Body of pancreas (tissue), 4 donors: ENCODE results near the gene FRAT2. TPM values are rescaled to one million over a fixed set of nuclear protein-coding genes. Genes with fewer than 3 reads are reported as not detected.

Experiments used
- ATAC-seq: fragments of 150-250 bp; one replicate; pipeline ENCODE4 v1.9.1; 2016
- DNase-seq, 4 donors: peaks; one replicate each; pipeline ENCODE4 v3.0.0-alpha.2; 2019
- H3K27ac ChIP-seq, 4 donors: fragments of 200-600 bp; sonication (generic); 1 replicate in 3 of 4; 2 replicates in 1 of 4; pipeline versions ENCODE4 v1.5.1 to v1.6.1; 2016 to 2019; ENCODE audit warnings: mild to moderate bottlenecking in 1 of 4, mixed read lengths in 1 of 4, moderate library complexity in 1 of 4
- H3K27me3 ChIP-seq, 2 donors: fragments of 200-600 bp; sonication (generic); one replicate each; pipeline ENCODE4 v1.6.0; 2016; ENCODE audit warnings: mild to moderate bottlenecking in 1 of 2
- H3K36me3 ChIP-seq, 2 donors: fragments of 200-600 bp; sonication (generic); replicated peaks in 1 of 2; 2 replicates each; pipeline ENCODE4 v1.5.1; 2016; ENCODE audit warnings: low read depth in 2 of 2; ENCODE audit not compliant: insufficient read depth in 1 of 2
- H3K4me1 ChIP-seq: fragments of 200-600 bp; sonication (generic); one replicate; pipeline ENCODE4 v1.6.0; 2016
- H3K4me3 ChIP-seq, 2 donors: fragments of 200-600 bp; sonication (generic); 1 replicate in 1 of 2; 2 replicates in 1 of 2; pipeline ENCODE4 v1.5.1; 2016 to 2019
- H3K9me3 ChIP-seq, 3 donors: fragments of 200-600 bp; sonication (generic); 1 replicate in 2 of 3; 2 replicates in 1 of 3; pipeline ENCODE4 v1.5.1; 2016
- CTCF ChIP-seq, 7 experiments: fragments of 450-650 bp in 4 of 7; fragments of 200-600 bp in 3 of 7; sonication (generic) in 3 of 7; IDR thresholded peaks; one replicate each; pipeline ENCODE4 v1.5.1; 2016 to 2019; ENCODE audit warnings: antibody characterized with exemption in 7 of 7
- POLR2A ChIP-seq, 3 donors: fragments of 450-650 bp; IDR thresholded peaks; one replicate each; pipeline ENCODE4 v1.6.1; 2016; ENCODE audit warnings: antibody characterized with exemption in 3 of 3, mild to moderate bottlenecking in 2 of 3
- WGBS, 2 donors: methylation state at CpG; one replicate each; pipeline ENCODE4 v1.1.5; 2017; 5-methylcytosine and 5-hydroxymethylcytosine counted together
- intact Hi-C: fragments of 100-400 bp; cut with DNase I; formaldehyde crosslinking; loops from one replicate; pipeline ENCODE4 v1.15.1; 2023
- total RNA-seq, 2 donors: library from RNA; depleted of rRNA; stranded (reverse); fragments of >200 nt; gene quantifications; one replicate each; pipeline ENCODE4 v1.1.0, GENCODE V29; 2016

The FRAT2 gene
- total RNA-seq, 2 donors from 2014 or later, result 19.5 to 20.8 TPM

- DNase-seq (no peak), ATAC-seq (no peak)
- intact Hi-C loops, result no loop called here
- Histone ChIP-seq H3K4me3 (no peak overlapping the region), H3K27me3 (no peaks in the 10 kb centered on the region), H3K27ac (peak overlapping the region in 3 of 4 donors; percentile 47 to 99 (median 82)), H3K36me3 (no peaks in the 10 kb centered on the region), H3K4me1 (peaks cover 71% of the 10 kb centered on the region), H3K9me3 (no peaks in the 10 kb centered on the region)
- TF ChIP-seq POLR2A (IDR thresholded peaks at IDR 0.05), result no peak
- no peak for TF ChIP-seq CTCF (IDR thresholded peaks at IDR 0.05)
- WGBS, 2 donors, result 50 to 66% methylated on average over 6 of the region's 6 CpGs
Observed at GRCh38 chr10:97331153-97331703, 3.3 kb downstream of the FRAT2 start.

GRCh38 chr10:97329766-97330165 lies 4.8 kb downstream of the FRAT2 start:
- peak overlapping the region in 3 of 4 donors; percentile 2 to 66 (median 64) for H3K27ac ChIP-seq
- WGBS, 2 donors, result 61 to 66% methylated on average over 5 of the region's 5 CpGs
- H3K4me3 ChIP-seq, result no peak overlapping the region
- no peak for DNase-seq
- H3K36me3 ChIP-seq, result no peaks in the 10 kb centered on the region
- H3K27me3 ChIP-seq, result no peaks in the 10 kb centered on the region
- intact Hi-C loops, result no loop called here
- no peak for ATAC-seq
- H3K9me3 ChIP-seq, result no peaks in the 10 kb centered on the region
- TF ChIP-seq CTCF (IDR thresholded peaks at IDR 0.05), result no peak
- TF ChIP-seq POLR2A (IDR thresholded peaks at IDR 0.05), result no peak
- peaks cover 59% of the 10 kb centered on the region for H3K4me1 ChIP-seq

GRCh38 chr10:97328646-97329453 lies 5.7 kb downstream of the FRAT2 start:
- Histone ChIP-seq H3K36me3 (no peaks in the 10 kb centered on the region), H3K27me3 (no peaks in the 10 kb centered on the region), H3K4me3 (no peak overlapping the region), H3K9me3 (no peaks in the 10 kb centered on the region), H3K27ac (peak overlapping the region; percentile 53 to 72 (median 65)), H3K4me1 (peaks cover 59% of the 10 kb centered on the region)
- DNase-seq, result peak; percentile 31 to 60 (median 42)
- TF ChIP-seq POLR2A (IDR thresholded peaks at IDR 0.05) (no peak), CTCF (IDR thresholded peaks at IDR 0.05) (peak in 1 of 7 experiments; percentile 3)
- intact Hi-C loops, result no loop called here
- ATAC-seq, result peak; percentile 58
- 29 to 40% methylated on average over 3 of the region's 3 CpGs for WGBS, 2 donors

DNA sequence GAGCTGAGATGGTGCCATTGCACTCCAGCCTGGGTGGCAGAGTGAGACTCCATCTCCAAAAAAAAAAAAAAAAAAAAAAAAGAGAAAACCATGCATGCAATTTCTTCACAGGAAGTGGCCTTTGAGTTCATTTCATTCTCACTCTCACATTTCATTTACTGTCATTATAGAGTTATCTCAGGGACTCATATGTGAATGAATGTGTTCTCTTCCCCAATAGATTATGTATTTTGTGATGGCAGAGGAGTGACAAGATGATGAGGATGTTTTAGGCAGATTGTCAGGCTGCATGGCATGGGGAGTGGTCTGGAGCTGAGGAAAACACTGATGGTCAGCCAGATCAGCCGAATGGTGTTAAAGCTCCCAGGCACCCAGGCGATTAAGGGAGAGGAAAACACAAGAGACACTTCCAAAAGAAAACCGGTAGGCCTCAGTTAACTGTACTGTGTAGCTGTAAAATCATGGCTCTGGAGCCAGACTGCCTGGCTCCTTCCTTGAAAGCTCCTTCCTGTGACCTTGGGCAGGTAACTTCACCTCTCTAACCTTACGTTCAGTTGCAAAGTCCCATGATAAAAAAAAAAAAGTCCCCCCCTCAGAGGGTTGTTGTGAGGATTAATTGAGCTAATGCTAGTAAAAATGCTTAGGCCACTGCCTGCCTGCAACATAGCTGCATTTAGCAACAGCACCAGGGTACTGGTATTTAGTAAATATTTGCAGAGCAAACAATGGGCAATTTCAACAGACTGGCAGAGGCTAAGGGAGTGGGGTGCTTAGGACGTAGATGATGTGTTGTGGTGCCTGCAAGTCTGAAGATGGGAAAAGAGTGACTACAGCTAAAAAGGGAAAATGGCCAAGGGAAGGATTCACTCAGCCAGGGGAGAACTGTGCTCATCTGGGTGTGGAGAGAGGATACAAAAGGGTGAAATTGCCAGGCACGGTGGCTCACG lies 6.9 kb downstream of the FRAT2 start:
- TF ChIP-seq POLR2A (IDR thresholded peaks at IDR 0.05), result peak in 1 of 3 donors; percentile 17
- no peak for TF ChIP-seq CTCF (IDR thresholded peaks at IDR 0.05)
- H3K4me1 ChIP-seq, result peaks cover 58% of the 10 kb centered on the region
- 25 to 30% methylated on average over 7 of the region's 7 CpGs for WGBS, 2 donors

More for the DNA sequence above, 6.9 kb downstream of the FRAT2 start:
- peak; percentile 75 for ATAC-seq
- Histone ChIP-seq H3K27ac (peak overlapping the region; percentile 53 to 72 (median 65)), H3K36me3 (no peaks in the 10 kb centered on the region), H3K9me3 (no peaks in the 10 kb centered on the region), H3K4me3 (no peak overlapping the region), H3K27me3 (no peaks in the 10 kb centered on the region)
- intact Hi-C loops, result no loop called here
- DNase-seq, result peak; percentile 27 to 57 (median 54)
